ENCODE results near the gene BANF2. TPM values are rescaled to one million over a fixed set of nuclear protein-coding genes. Genes with fewer than 3 reads are reported as not detected.
"Not testable (repeated sequence)": the region's sequence is repeated elsewhere in the genome, so short reads cannot be mapped to it uniquely, and the experiment has no call there.

BANF2 gene
- total and polyA plus RNA-seq, 2 experiments from 2014 or later: not detected

- Histone ChIP-seq H3K27me3 (no peaks in the 10 kb centered on the region), H3K4me3 (no peak overlapping the region), H4K20me1 (ENCODE audit: insufficient read depth, poor library complexity, severe bottlenecking) (peaks cover 96% of the 10 kb centered on the region), H3K4me2 (no peak overlapping the region), H3K79me2 (peaks cover 100% of the 10 kb centered on the region), H2AFZ (no peak overlapping the region), H3K27ac (peak overlapping the region; percentile 3), H3K9me3 (ENCODE audit: low read depth) (no peaks in the 10 kb centered on the region), H3K9me2 (replicated peaks; ENCODE audit: insufficient read depth) (no peaks in the 10 kb centered on the region), H3K4me1 (ENCODE audit: insufficient read depth) (peaks cover 16% of the 10 kb centered on the region), H3K36me3 (replicated peaks; ENCODE audit: insufficient read depth, low read depth) (no peaks in the 10 kb centered on the region)
- WGBS (ENCODE audit: low lambda C conversion rate, missing lambda C conversion rate): 74% methylated on average over 9 of the region's 9 CpGs
- DNase-seq (ENCODE audit: low spot score): no peak
- TF ChIP-seq EZH2 (IDR thresholded peaks at IDR 0.05; ENCODE audit: borderline replicate concordance): no peak
- no peak for TF ChIP-seq CTCF (IDR thresholded peaks at IDR 0.05; ENCODE audit: poor library complexity)
- no peak for TF ChIP-seq EZH2phosphoT487 (IDR thresholded peaks at IDR 0.05; ENCODE audit: low read depth, severe bottlenecking, unreplicated experiment)
These were observed 42.5 kb upstream of the BANF2 start for GRCh38 chr20:17657079-17657825.

- no peak for DNase-seq (ENCODE audit: low spot score)
- TF ChIP-seq EZH2phosphoT487 (IDR thresholded peaks at IDR 0.05; ENCODE audit: low read depth, severe bottlenecking, unreplicated experiment) (no peak), CTCF (IDR thresholded peaks at IDR 0.05; ENCODE audit: poor library complexity) (no peak), EZH2 (IDR thresholded peaks at IDR 0.05; ENCODE audit: borderline replicate concordance) (no peak)
- Histone ChIP-seq H3K79me2 (peaks cover 100% of the 10 kb centered on the region), H3K27me3 (no peaks in the 10 kb centered on the region), H3K36me3 (replicated peaks; ENCODE audit: insufficient read depth, low read depth) (no peaks in the 10 kb centered on the region), H3K4me3 (no peak overlapping the region), H3K4me1 (ENCODE audit: insufficient read depth) (peaks cover 19% of the 10 kb centered on the region), H3K9me3 (ENCODE audit: low read depth) (no peaks in the 10 kb centered on the region), H3K27ac (no peak overlapping the region), H3K9me2 (replicated peaks; ENCODE audit: insufficient read depth) (no peaks in the 10 kb centered on the region), H2AFZ (no peak overlapping the region), H3K4me2 (no peak overlapping the region), H4K20me1 (ENCODE audit: insufficient read depth, poor library complexity, severe bottlenecking) (peaks cover 96% of the 10 kb centered on the region)
- WGBS (ENCODE audit: low lambda C conversion rate, missing lambda C conversion rate): 97% methylated on average over 9 of the region's 9 CpGs
These were observed 41.7 kb upstream of the BANF2 start for GRCh38 chr20:17657898-17658647.

GRCh38 chr20:17658648-17658993 lies 41.1 kb upstream of the BANF2 start:
- no peak overlapping the region for H3K4me3 ChIP-seq
- no peaks in the 10 kb centered on the region for H3K9me2 ChIP-seq (replicated peaks; ENCODE audit: insufficient read depth)
- H4K20me1 ChIP-seq (ENCODE audit: insufficient read depth, poor library complexity, severe bottlenecking): peaks cover 96% of the 10 kb centered on the region
- no peak for TF ChIP-seq EZH2phosphoT487 (IDR thresholded peaks at IDR 0.05; ENCODE audit: low read depth, severe bottlenecking, unreplicated experiment)
- TF ChIP-seq EZH2 (IDR thresholded peaks at IDR 0.05; ENCODE audit: borderline replicate concordance): no peak
- TF ChIP-seq CTCF (IDR thresholded peaks at IDR 0.05; ENCODE audit: poor library complexity): no peak
- no peak for DNase-seq (ENCODE audit: low spot score)
- no peaks in the 10 kb centered on the region for H3K36me3 ChIP-seq (replicated peaks; ENCODE audit: insufficient read depth, low read depth)
- WGBS (ENCODE audit: low lambda C conversion rate, missing lambda C conversion rate): 92% methylated on average over 2 of the region's 2 CpGs
- no peaks in the 10 kb centered on the region for H3K27me3 ChIP-seq
- H3K27ac ChIP-seq: no peak overlapping the region
- no peak overlapping the region for H3K4me2 ChIP-seq
- peaks cover 100% of the 10 kb centered on the region for H3K79me2 ChIP-seq
- no peaks in the 10 kb centered on the region for H3K9me3 ChIP-seq (ENCODE audit: low read depth)
- no peak overlapping the region for H2AFZ ChIP-seq
- H3K4me1 ChIP-seq (ENCODE audit: insufficient read depth): peaks cover 20% of the 10 kb centered on the region

- H3K9me3 ChIP-seq (ENCODE audit: low read depth); H3K36me3 ChIP-seq (replicated peaks; ENCODE audit: insufficient read depth, low read depth); H3K9me2 ChIP-seq (replicated peaks; ENCODE audit: insufficient read depth); H3K4me2 ChIP-seq; H3K27me3 ChIP-seq; H3K4me3 ChIP-seq; DNase-seq (ENCODE audit: low spot score); H2AFZ ChIP-seq: not testable (repeated sequence)
- 100% methylated on average over 3 of the region's 7 CpGs for WGBS (ENCODE audit: low lambda C conversion rate, missing lambda C conversion rate)
- Histone ChIP-seq H3K79me2 (peaks cover 100% of the 10 kb centered on the region), H4K20me1 (ENCODE audit: insufficient read depth, poor library complexity, severe bottlenecking) (peaks cover 96% of the 10 kb centered on the region), H3K27ac (peak overlapping the region; percentile 52), H3K4me1 (ENCODE audit: insufficient read depth) (peaks cover 20% of the 10 kb centered on the region)
These were observed 40.4 kb upstream of the BANF2 start for GRCh38 chr20:17659344-17659743.

Data from hepatocyte (in vitro differentiated cells).